Measurements from ENCODE around the gene NUDC. TPM values are rescaled to one million over a fixed set of nuclear protein-coding genes. Genes with fewer than 3 reads are reported as not detected.

The NUDC gene
- total and polyA plus RNA-seq, 2 of the 13 experiments (the other 11 are each of a cell fraction or from before 2014, with no cell fraction given), result 34.7 to 104 TPM

DNA sequence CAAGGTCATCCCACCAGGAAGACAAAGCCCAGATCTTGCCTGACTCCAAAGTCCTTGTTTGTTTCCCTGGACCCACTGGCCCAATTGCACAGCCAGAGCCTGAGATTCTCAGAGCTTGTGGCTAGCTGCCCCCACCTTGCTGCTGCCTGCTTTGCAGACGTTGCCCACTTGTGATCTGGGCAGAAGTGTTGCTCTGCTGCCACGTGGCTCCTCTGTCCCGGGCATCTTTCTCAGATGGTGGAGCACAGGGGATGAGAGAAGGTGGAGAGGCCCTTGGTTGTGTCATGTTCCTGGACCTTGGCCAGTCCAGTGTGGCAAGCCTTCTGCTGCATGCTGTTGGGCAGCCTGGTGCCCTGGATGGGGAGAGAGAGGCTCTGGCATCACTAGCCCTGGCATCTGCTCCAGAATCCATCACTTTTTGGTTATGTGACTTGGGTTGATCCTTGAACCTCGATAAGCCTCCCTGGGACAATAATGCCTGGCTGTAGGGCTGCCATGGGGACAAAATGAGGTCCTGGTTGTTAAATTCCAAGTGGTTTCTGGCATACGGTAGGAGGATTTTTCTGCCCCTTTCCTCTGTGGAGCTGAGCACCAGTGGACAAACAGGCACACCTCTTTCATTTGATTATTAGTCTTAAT is 6.2 kb upstream of the NUDC start (continued):
- TF ChIP-seq SMC3 (IDR thresholded peaks at IDR 0.05; ENCODE audit: low read length) (no peak), FOXO1 (CRISPR knock-in tag; IDR thresholded peaks at IDR 0.05) (peak; percentile 75; the same call in 1 of the 2 replicates), FOXK2 (IDR thresholded peaks at IDR 0.05) (no peak), MBNL3 (CRISPR knock-in tag; conservative IDR thresholded peaks at IDR 0.05) (no peak), NRL (CRISPR knock-in tag; IDR thresholded peaks at IDR 0.05; ENCODE audit: borderline replicate concordance) (peak; percentile 40; the same call in 1 of the 2 replicates), ZBTB20 (CRISPR knock-in tag; IDR thresholded peaks at IDR 0.05; ENCODE audit: borderline replicate concordance, low read depth) (0 out of 2 replicates have a peak, but pooled peaks have one; percentile 44), CBFB (CRISPR knock-in tag; IDR thresholded peaks at IDR 0.05) (peak; percentile 47; the same call in 1 of the 2 replicates), RXRA (CRISPR knock-in tag; IDR thresholded peaks at IDR 0.05) (peak; percentile 46), DPF2 (CRISPR knock-in tag; IDR thresholded peaks at IDR 0.05; ENCODE audit: borderline replicate concordance, low read depth) (no peak), SPEN (CRISPR knock-in tag; IDR thresholded peaks at IDR 0.05; ENCODE audit: low read depth) (peak; percentile 34; the same call in 1 of the 2 replicates), ETV6 (CRISPR knock-in tag; conservative IDR thresholded peaks at IDR 0.05) (no peak), ZBTB42 (CRISPR knock-in tag; IDR thresholded peaks at IDR 0.05) (no peak), SMAD3 (CRISPR knock-in tag; IDR thresholded peaks at IDR 0.05) (peak; percentile 55; the same call in 1 of the 2 replicates), SP5 (CRISPR knock-in tag; IDR thresholded peaks at IDR 0.05; ENCODE audit: borderline replicate concordance, low read depth) (no peak; the same call in 1 of the 2 replicates), TARDBP (CRISPR knock-in tag; IDR thresholded peaks at IDR 0.05) (no peak), CHD4 (IDR thresholded peaks at IDR 0.05; ENCODE audit: borderline replicate concordance, low read length) (0 out of 2 replicates have a peak, but pooled peaks have one; percentile 56), ATF7 (IDR thresholded peaks at IDR 0.05) (no peak), ATF7 (CRISPR knock-in tag; IDR thresholded peaks at IDR 0.05) (no peak), ISL2 (CRISPR knock-in tag; IDR thresholded peaks at IDR 0.05) (peak; percentile 38; the same call in 1 of the 2 replicates), PHF21A (CRISPR knock-in tag; IDR thresholded peaks at IDR 0.05) (0 out of 2 replicates have a peak, but pooled peaks have one; percentile 33)
- TF ChIP-seq, protein P1, sequence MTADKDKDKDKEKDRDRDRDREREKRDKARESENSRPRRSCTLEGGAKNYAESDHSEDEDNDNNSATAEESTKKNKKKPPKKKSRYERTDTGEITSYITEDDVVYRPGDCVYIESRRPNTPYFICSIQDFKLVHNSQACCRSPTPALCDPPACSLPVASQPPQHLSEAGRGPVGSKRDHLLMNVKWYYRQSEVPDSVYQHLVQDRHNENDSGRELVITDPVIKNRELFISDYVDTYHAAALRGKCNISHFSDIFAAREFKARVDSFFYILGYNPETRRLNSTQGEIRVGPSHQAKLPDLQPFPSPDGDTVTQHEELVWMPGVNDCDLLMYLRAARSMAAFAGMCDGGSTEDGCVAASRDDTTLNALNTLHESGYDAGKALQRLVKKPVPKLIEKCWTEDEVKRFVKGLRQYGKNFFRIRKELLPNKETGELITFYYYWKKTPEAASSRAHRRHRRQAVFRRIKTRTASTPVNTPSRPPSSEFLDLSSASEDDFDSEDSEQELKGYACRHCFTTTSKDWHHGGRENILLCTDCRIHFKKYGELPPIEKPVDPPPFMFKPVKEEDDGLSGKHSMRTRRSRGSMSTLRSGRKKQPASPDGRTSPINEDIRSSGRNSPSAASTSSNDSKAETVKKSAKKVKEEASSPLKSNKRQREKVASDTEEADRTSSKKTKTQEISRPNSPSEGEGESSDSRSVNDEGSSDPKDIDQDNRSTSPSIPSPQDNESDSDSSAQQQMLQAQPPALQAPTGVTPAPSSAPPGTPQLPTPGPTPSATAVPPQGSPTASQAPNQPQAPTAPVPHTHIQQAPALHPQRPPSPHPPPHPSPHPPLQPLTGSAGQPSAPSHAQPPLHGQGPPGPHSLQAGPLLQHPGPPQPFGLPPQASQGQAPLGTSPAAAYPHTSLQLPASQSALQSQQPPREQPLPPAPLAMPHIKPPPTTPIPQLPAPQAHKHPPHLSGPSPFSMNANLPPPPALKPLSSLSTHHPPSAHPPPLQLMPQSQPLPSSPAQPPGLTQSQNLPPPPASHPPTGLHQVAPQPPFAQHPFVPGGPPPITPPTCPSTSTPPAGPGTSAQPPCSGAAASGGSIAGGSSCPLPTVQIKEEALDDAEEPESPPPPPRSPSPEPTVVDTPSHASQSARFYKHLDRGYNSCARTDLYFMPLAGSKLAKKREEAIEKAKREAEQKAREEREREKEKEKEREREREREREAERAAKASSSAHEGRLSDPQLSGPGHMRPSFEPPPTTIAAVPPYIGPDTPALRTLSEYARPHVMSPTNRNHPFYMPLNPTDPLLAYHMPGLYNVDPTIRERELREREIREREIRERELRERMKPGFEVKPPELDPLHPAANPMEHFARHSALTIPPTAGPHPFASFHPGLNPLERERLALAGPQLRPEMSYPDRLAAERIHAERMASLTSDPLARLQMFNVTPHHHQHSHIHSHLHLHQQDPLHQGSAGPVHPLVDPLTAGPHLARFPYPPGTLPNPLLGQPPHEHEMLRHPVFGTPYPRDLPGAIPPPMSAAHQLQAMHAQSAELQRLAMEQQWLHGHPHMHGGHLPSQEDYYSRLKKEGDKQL (CRISPR knock-in tag; IDR thresholded peaks at IDR 0.05; ENCODE audit: low read depth), result 0 out of 2 replicates have a peak, but pooled peaks have one; percentile 8
- TF ChIP-seq, protein P2, sequence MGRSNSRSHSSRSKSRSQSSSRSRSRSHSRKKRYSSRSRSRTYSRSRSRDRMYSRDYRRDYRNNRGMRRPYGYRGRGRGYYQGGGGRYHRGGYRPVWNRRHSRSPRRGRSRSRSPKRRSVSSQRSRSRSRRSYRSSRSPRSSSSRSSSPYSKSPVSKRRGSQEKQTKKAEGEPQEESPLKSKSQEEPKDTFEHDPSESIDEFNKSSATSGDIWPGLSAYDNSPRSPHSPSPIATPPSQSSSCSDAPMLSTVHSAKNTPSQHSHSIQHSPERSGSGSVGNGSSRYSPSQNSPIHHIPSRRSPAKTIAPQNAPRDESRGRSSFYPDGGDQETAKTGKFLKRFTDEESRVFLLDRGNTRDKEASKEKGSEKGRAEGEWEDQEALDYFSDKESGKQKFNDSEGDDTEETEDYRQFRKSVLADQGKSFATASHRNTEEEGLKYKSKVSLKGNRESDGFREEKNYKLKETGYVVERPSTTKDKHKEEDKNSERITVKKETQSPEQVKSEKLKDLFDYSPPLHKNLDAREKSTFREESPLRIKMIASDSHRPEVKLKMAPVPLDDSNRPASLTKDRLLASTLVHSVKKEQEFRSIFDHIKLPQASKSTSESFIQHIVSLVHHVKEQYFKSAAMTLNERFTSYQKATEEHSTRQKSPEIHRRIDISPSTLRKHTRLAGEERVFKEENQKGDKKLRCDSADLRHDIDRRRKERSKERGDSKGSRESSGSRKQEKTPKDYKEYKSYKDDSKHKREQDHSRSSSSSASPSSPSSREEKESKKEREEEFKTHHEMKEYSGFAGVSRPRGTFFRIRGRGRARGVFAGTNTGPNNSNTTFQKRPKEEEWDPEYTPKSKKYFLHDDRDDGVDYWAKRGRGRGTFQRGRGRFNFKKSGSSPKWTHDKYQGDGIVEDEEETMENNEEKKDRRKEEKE (IDR thresholded peaks at IDR 0.05), result no peak
- TF ChIP-seq, protein P3, sequence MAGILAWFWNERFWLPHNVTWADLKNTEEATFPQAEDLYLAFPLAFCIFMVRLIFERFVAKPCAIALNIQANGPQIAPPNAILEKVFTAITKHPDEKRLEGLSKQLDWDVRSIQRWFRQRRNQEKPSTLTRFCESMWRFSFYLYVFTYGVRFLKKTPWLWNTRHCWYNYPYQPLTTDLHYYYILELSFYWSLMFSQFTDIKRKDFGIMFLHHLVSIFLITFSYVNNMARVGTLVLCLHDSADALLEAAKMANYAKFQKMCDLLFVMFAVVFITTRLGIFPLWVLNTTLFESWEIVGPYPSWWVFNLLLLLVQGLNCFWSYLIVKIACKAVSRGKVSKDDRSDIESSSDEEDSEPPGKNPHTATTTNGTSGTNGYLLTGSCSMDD (CRISPR knock-in tag; IDR thresholded peaks at IDR 0.05), result no peak

Data from HepG2 (cell line).